ENCODE data around the gene GLYATL1.

Gene GLYATL1

GRCh38 chr11:58939277-58939676 lies at the start of gene GLYATL1:
TSS of gene GLYATL1 (plus strand) at chr11:58939488. CDS start at chr11:58947088, 7,600 bp downstream.
- no peak for DNase-seq

GRCh38 chr11:58893899-58894298 lies 45.4 kb upstream of the GLYATL1 start:
- no peak for DNase-seq

- DNase-seq, result no peak
Measured at GRCh38 chr11:58898106-58898505, 41.2 kb upstream of the GLYATL1 start.

- DNase-seq, result peak in 2 of 3 experiments; percentile 6 to 34
Measured at GRCh38 chr11:58900479-58901420, 38.5 kb upstream of the GLYATL1 start.

GRCh38 chr11:58902881-58903280 lies 36.4 kb upstream of the GLYATL1 start:
- no peak for DNase-seq

GRCh38 chr11:58905011-58905720 lies 34.1 kb upstream of the GLYATL1 start:
- peak in 2 of 3 experiments; percentile 81 to 87 for DNase-seq

GRCh38 chr11:58905721-58906547 lies 33.4 kb upstream of the GLYATL1 start:
- peak in 2 of 3 experiments; percentile 85 to 95 for DNase-seq

GRCh38 chr11:58907780-58908179 lies 31.5 kb upstream of the GLYATL1 start:
- no peak for DNase-seq

- no peak for DNase-seq
Measured at GRCh38 chr11:58912124-58912523, 27.2 kb upstream of the GLYATL1 start.

- DNase-seq, result no peak
Measured at GRCh38 chr11:58913685-58914084, 25.6 kb upstream of the GLYATL1 start.

GRCh38 chr11:58914821-58915543 lies 24.3 kb upstream of the GLYATL1 start:
- DNase-seq, result no peak

GRCh38 chr11:58916637-58917036 lies 22.7 kb upstream of the GLYATL1 start:
- DNase-seq, result no peak

- DNase-seq, result no peak
Measured at GRCh38 chr11:58917159-58917783, 22.0 kb upstream of the GLYATL1 start.

- no peak for DNase-seq
Measured at GRCh38 chr11:58919561-58919960, 19.7 kb upstream of the GLYATL1 start.

- no peak for DNase-seq
Measured at GRCh38 chr11:58919980-58920379, 19.3 kb upstream of the GLYATL1 start.

- DNase-seq, result peak in 2 of 3 experiments; percentile 44 to 78
Measured at GRCh38 chr11:58921778-58922390, 17.4 kb upstream of the GLYATL1 start.

GRCh38 chr11:58922479-58922878 lies 16.8 kb upstream of the GLYATL1 start:
- DNase-seq, result no peak

GRCh38 chr11:58923300-58923788 lies 15.9 kb upstream of the GLYATL1 start:
- peak in 1 of 3 experiments; percentile 37 for DNase-seq

GRCh38 chr11:58924230-58924629 lies 15.1 kb upstream of the GLYATL1 start:
- DNase-seq, result peak in 2 of 3 experiments; percentile 57 to 86

GRCh38 chr11:58926251-58926650 lies 13.0 kb upstream of the GLYATL1 start:
- peak in 1 of 3 experiments; percentile 28 for DNase-seq

- DNase-seq, result no peak
Measured at GRCh38 chr11:58926695-58927094, 12.6 kb upstream of the GLYATL1 start.
